ENCODE results near the gene EHMT1. TPM values are rescaled to one million over a fixed set of nuclear protein-coding genes. Genes with fewer than 3 reads are reported as not detected.

Gene EHMT1
- total RNA-seq, 1 experiment from 2014 or later, result 112 TPM

DNA sequence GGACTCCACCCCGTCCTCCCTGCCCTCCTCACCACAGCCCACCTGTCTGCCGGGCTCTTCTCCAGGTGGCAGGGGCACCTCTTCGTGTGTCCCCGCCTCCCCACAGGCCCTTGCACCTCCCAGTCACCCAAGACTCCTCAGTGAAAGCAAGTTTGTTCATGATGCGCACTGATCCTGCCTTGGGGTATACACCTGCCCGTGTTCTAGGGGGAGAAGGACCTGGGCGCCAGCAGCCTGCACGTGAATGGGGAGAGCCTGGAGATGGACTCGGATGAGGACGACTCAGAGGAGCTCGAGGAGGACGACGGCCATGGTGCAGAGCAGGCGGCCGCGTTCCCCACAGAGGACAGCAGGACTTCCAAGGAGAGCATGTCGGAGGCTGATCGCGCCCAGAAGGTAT is 124.9 kb downstream of the EHMT1 start:
- no peak overlapping the region for H3K4me2 ChIP-seq (ENCODE audit: insufficient read depth, insufficient read length, low read length)
- H3K36me3 Mint-ChIP-seq (ENCODE audit: insufficient read depth in 1 of 3, low read depth in 3 of 3), result peaks cover 32 to 64% (median 58%) of the 10 kb centered on the region in 3 experiments
- no peak overlapping the region for H3K18ac ChIP-seq (ENCODE audit: insufficient read length, low read depth, low read length)

More for the DNA sequence above, 124.9 kb downstream of the EHMT1 start:
- no peaks in the 10 kb centered on the region for H3K27me3 Mint-ChIP-seq (ENCODE audit: low read depth)
- H2AFZ ChIP-seq (ENCODE audit: low read length), result no peak overlapping the region
- no peak overlapping the region for H3K14ac ChIP-seq (ENCODE audit: insufficient read depth, low read length)
- H3K9ac ChIP-seq (ENCODE audit: extremely low read depth, insufficient read length, low read length), result no peak overlapping the region
- H2BK12ac ChIP-seq (ENCODE audit: insufficient read length, low read depth, low read length), result no peak overlapping the region
- H2BK15ac ChIP-seq (ENCODE audit: low read depth, low read length), result no peak overlapping the region
- no peak for TF ChIP-seq CTCF (conservative IDR thresholded peaks at IDR 0.05)
- H3K79me1 ChIP-seq (ENCODE audit: insufficient read depth, low read depth, low read length, poor library complexity, severe bottlenecking), result peaks cover 2% of the 10 kb centered on the region
- H3K9me3 Mint-ChIP-seq, result no peaks in the 10 kb centered on the region
- no peak for DNase-seq
- H3T11ph ChIP-seq (ENCODE audit: low read length), result no peak overlapping the region
- H3K27ac Mint-ChIP-seq, result peak overlapping the region in 1 of 3 experiments; percentile 14; a peak in 3 of 7 replicates
- H3K56ac ChIP-seq (ENCODE audit: insufficient read length, low read depth, low read length), result no peak overlapping the region
- no peak overlapping the region for H2BK20ac ChIP-seq (ENCODE audit: low read depth, low read length, poor library complexity, severe bottlenecking)
- H3K4ac ChIP-seq (ENCODE audit: low read depth, low read length), result no peak overlapping the region
- no peak overlapping the region for H4K5ac ChIP-seq (ENCODE audit: insufficient read length, low read depth, low read length)
- H2BK120ac ChIP-seq (ENCODE audit: low read depth, low read length, poor library complexity, severe bottlenecking), result no peak overlapping the region
- H2AK5ac ChIP-seq (ENCODE audit: insufficient read length, low read length), result no peak overlapping the region
- H3K23me2 ChIP-seq (ENCODE audit: insufficient read length, low read depth, low read length, poor library complexity, severe bottlenecking), result no peaks in the 10 kb centered on the region
- H3K4me3 Mint-ChIP-seq, result no peak overlapping the region
- no peaks in the 10 kb centered on the region for H3K27me3 ChIP-seq (ENCODE audit: insufficient read depth, low read length)
- no peak overlapping the region for H4K8ac ChIP-seq (replicated peaks; ENCODE audit: insufficient read length, low read depth, low read length)
- WGBS (ENCODE audit: extremely low coverage, insufficient read length, low lambda C conversion rate), result no CpG with 5 or more reads among the region's 19 CpGs
- H4K91ac ChIP-seq (ENCODE audit: insufficient read length, low read depth, low read length), result no peak overlapping the region
- no peak overlapping the region for H3K27ac ChIP-seq (ENCODE audit: insufficient read length, low read depth, low read length)
- H4K20me1 ChIP-seq (ENCODE audit: control insufficient read depth, insufficient read depth, insufficient read length), result no peaks in the 10 kb centered on the region
- H3K23ac ChIP-seq (ENCODE audit: insufficient read length, low read depth, low read length), result no peak overlapping the region
- H2BK5ac ChIP-seq (ENCODE audit: insufficient read length, low read length), result no peak overlapping the region
- no peaks in the 10 kb centered on the region for H3K4me1 ChIP-seq (ENCODE audit: insufficient read depth, low read length)
- H3K9me3 ChIP-seq (ENCODE audit: control insufficient read depth, low read depth, low read length), result no peaks in the 10 kb centered on the region
- H3K79me2 ChIP-seq (ENCODE audit: insufficient read depth, low read length), result no peaks in the 10 kb centered on the region
- peaks cover 17 to 25% of the 10 kb centered on the region in 2 experiments for H3K4me1 Mint-ChIP-seq

Measured in H9 (cell line).